HG03571 (cell line): Measurements from ENCODE around the gene P2RX5.

ENCODE experiments used
- ATAC-seq: cut with Tn5 transposase; IDR thresholded peaks from one replicate; pipeline ENCODE4 v1.9.1; 2021; ENCODE audit not compliant: unreplicated experiment

The P2RX5 gene

GRCh38 chr17:3657874-3658783, 37.8 kb downstream of the P2RX5 start:
- ATAC-seq = no peak

GRCh38 chr17:3657588-3657869, 38.4 kb downstream of the P2RX5 start:
- ATAC-seq = no peak

GRCh38 chr17:3656755-3657587, 39.0 kb downstream of the P2RX5 start:
- ATAC-seq = no peak

GRCh38 chr17:3656353-3656752, 39.6 kb downstream of the P2RX5 start:
- no peak for ATAC-seq

GRCh38 chr17:3655766-3656165, 40.2 kb downstream of the P2RX5 start:
- no peak for ATAC-seq

GRCh38 chr17:3647769-3648555, 48.0 kb downstream of the P2RX5 start:
- no peak for ATAC-seq

- ATAC-seq = no peak
These were observed 48.7 kb downstream of the P2RX5 start for GRCh38 chr17:3647251-3647650.

- ATAC-seq = no peak
These were observed 50.6 kb downstream of the P2RX5 start for GRCh38 chr17:3645310-3645709.

GRCh38 chr17:3643889-3644349, 52.0 kb downstream of the P2RX5 start:
- no peak for ATAC-seq

- no peak for ATAC-seq
These were observed 54.1 kb downstream of the P2RX5 start for GRCh38 chr17:3641717-3642486.

- ATAC-seq = no peak
These were observed 54.9 kb downstream of the P2RX5 start for GRCh38 chr17:3641014-3641413.

GRCh38 chr17:3639981-3640596, 55.9 kb downstream of the P2RX5 start:
- no peak for ATAC-seq

- no peak for ATAC-seq
These were observed 59.0 kb downstream of the P2RX5 start for GRCh38 chr17:3636908-3637373.

GRCh38 chr17:3636154-3636907, 59.6 kb downstream of the P2RX5 start, which contains the start of the genes CTNS and SHPK:
Gene CTNS, plus strand, starts transcription at chr17:3636760. Its CDS starts 3,447 bp downstream, at chr17:3640207.
Gene SHPK, minus strand, starts transcription at chr17:3636250. Its CDS starts 31 bp downstream, at chr17:3636219.
- peak; percentile 88 for ATAC-seq

GRCh38 chr17:3635474-3636153, 60.3 kb downstream of the P2RX5 start:
- peak; percentile 1 for ATAC-seq

- no peak for ATAC-seq
These were observed 63.7 kb downstream of the P2RX5 start for GRCh38 chr17:3632287-3632686.

GRCh38 chr17:3630781-3631180, 65.2 kb downstream of the P2RX5 start:
- no peak for ATAC-seq

GRCh38 chr17:3627769-3628167, 68.2 kb downstream of the P2RX5 start:
- no peak for ATAC-seq
